Transverse colon (tissue), 4 donors: ENCODE measurements around the gene CCL20.

Experiments
- CTCF ChIP-seq, 5 experiments: fragments of 200-600 bp in 3 of 5; fragments of 450-650 bp in 2 of 5; sonication (generic) in 3 of 5; IDR thresholded peaks; 1 replicate in 2 of 5; 2 replicates in 3 of 5; pipeline ENCODE4 v1.5.1; 2016 to 2017; ENCODE audit warnings: antibody characterized with exemption in 5 of 5, inconsistent platforms in 3 of 5, mild to moderate bottlenecking in 2 of 5, moderate library complexity in 1 of 5
- EP300 ChIP-seq: sonication (generic); formaldehyde crosslinking; IDR thresholded peaks from one replicate; pipeline ENCODE4 v1.6.1; 2017; ENCODE audit warnings: antibody characterized with exemption, low read depth
- POLR2A ChIP-seq: fragments of 450-650 bp; IDR thresholded peaks from one replicate; pipeline ENCODE4 v1.6.1; 2016; ENCODE audit warnings: antibody characterized with exemption, mild to moderate bottlenecking, moderate library complexity
- POLR2AphosphoS5 ChIP-seq, 3 donors: sonication (generic); formaldehyde crosslinking; IDR thresholded peaks; one replicate each; pipeline ENCODE4 v1.6.1; 2016; ENCODE audit warnings: antibody characterized with exemption in 3 of 3

GRCh38 chr2:227808936-227809335 is 4.7 kb upstream of the CCL20 start:
- TF ChIP-seq POLR2A, result no peak
- no peak for TF ChIP-seq EP300
- no peak for TF ChIP-seq CTCF (IDR thresholded peaks at IDR 0.05)
- TF ChIP-seq POLR2AphosphoS5 (IDR thresholded peaks at IDR 0.05), result no peak
